GM12878 (cell line): Measurements from ENCODE around the gene PCBP4. TPM values are rescaled to one million over a fixed set of nuclear protein-coding genes. Genes with fewer than 3 reads are reported as not detected.

Source experiments
- ATAC-seq: fragments of 200-7000 bp; cut with Tn5 transposase; 3 replicates; pipeline ENCODE4 v1.9.1; 2020; ENCODE audit warnings: mild to moderate bottlenecking, moderate library complexity
- BruUV-seq: library from RNA; stranded (reverse); fragments of 400-500 nt; replicated peaks from 2 replicates; lab custom pipeline; 2021; lab: Mats Ljungman, UMichigan
- CTCF ChIA-PET: fragments of 300-600 bp; sonication (Branson Sonifier 250); formaldehyde crosslinking; extraction: SDS; loops from one replicate; lab custom pipeline; 2021; ENCODE audit warnings: inconsistent platforms; lab: Yijun Ruan, JAX
- POLR2A ChIA-PET: fragments of 350-600 bp; formaldehyde crosslinking; extraction: SDS; loops from one replicate; lab custom pipeline; 2021; ENCODE audit warnings: inconsistent platforms; lab: Charles Lee
- RAD21 ChIA-PET: fragments of 300-600 bp; sonication (Branson Sonifier 250); formaldehyde crosslinking; loops from one replicate; lab custom pipeline; 2023; ENCODE audit warnings: antibody characterized with exemption; ENCODE audit not compliant: unreplicated experiment; lab: Charles Lee
- SMC1A ChIA-PET: fragments of 300-600 bp; sonication (Branson Sonifier 250); formaldehyde crosslinking; loops from one replicate; lab custom pipeline; 2023; ENCODE audit not compliant: unreplicated experiment, uncharacterized antibody; lab: Charles Lee
- DNase-seq: peaks from one replicate; pipeline ENCODE4 v3.0.0-alpha.2; 2011; ENCODE audit warnings: low read depth, low spot score
- FAIRE-seq: peaks from 3 replicates; lab custom pipeline; 2011; peaks lifted over from hg19 to GRCh38; lab: Jason Lieb, UNC
- H2AFZ ChIP-seq: 2 replicates; pipeline ENCODE4 v1.6.0; 2011; ENCODE audit warnings: low read depth, low read length, control low read depth; ENCODE audit not compliant: control insufficient read depth
- H3K27ac ChIP-seq: 2 replicates; pipeline ENCODE4 v1.5.1; 2011; ENCODE audit warnings: control low read depth; ENCODE audit not compliant: control insufficient read depth, insufficient read depth
- H3K27me3 ChIP-seq, 2 experiments: replicated peaks in 1 of 2; 2 replicates each; pipeline versions ENCODE4 v1.6.0 to v1.6.1; 2011; ENCODE audit warnings: low read length in 1 of 2; ENCODE audit not compliant: control insufficient read depth in 2 of 2, insufficient read depth in 2 of 2
- H3K36me3 ChIP-seq, 2 experiments: 2 replicates each; pipeline ENCODE4 v1.5.1; 2011; ENCODE audit warnings: low read length in 1 of 2; ENCODE audit not compliant: control insufficient read depth in 2 of 2, insufficient read depth in 2 of 2
- H3K4me1 ChIP-seq: 2 replicates; pipeline ENCODE4 v1.6.1; 2011; ENCODE audit warnings: mild to moderate bottlenecking, low read length, moderate library complexity, mixed read lengths; ENCODE audit not compliant: control insufficient read depth, insufficient read depth
- H3K4me2 ChIP-seq: 2 replicates; pipeline ENCODE4 v1.6.0; 2011; ENCODE audit warnings: control low read depth; ENCODE audit not compliant: control insufficient read depth, insufficient read depth
- H3K4me3 ChIP-seq: fragments of 200-600 bp; sonication (generic); 2 replicates; pipeline ENCODE4 v1.5.1; 2016
- H3K79me2 ChIP-seq: 2 replicates; pipeline ENCODE4 v1.6.0; 2011; ENCODE audit warnings: low read length; ENCODE audit not compliant: control insufficient read depth, insufficient read depth
- H3K9ac ChIP-seq: 2 replicates; pipeline ENCODE4 v1.8.0; 2011; ENCODE audit warnings: low read length, control low read depth, mixed read lengths; ENCODE audit not compliant: control insufficient read depth, insufficient read depth
- H3K9me3 ChIP-seq: replicated peaks from 3 replicates; pipeline ENCODE4 v1.5.1; 2011; ENCODE audit warnings: mild to moderate bottlenecking, low read length; ENCODE audit not compliant: control insufficient read depth, insufficient read depth
- H4K20me1 ChIP-seq: 2 replicates; pipeline ENCODE4 v1.6.0; 2011; ENCODE audit not compliant: control insufficient read depth, insufficient read depth
- BACH1 ChIP-seq: fragments of 450-650 bp; IDR thresholded peaks from 2 replicates; pipeline ENCODE4 v1.6.1; 2017; ENCODE audit warnings: mild to moderate bottlenecking, borderline replicate concordance
- CBX3 ChIP-seq: fragments of 200-600 bp; sonication (generic); IDR thresholded peaks from 2 replicates; pipeline ENCODE4 v1.6.1; 2016; ENCODE audit warnings: low read depth, borderline replicate concordance
- FOS ChIP-seq: IDR thresholded peaks from 3 replicates; pipeline ENCODE4 v1.6.1; 2011; ENCODE audit warnings: borderline replicate concordance; ENCODE audit not compliant: insufficient read length; ENCODE audit errors: extremely low read depth
- HDGF ChIP-seq: fragments of 450-650 bp; IDR thresholded peaks from 2 replicates; pipeline ENCODE4 v1.6.1; 2016; ENCODE audit warnings: antibody characterized with exemption
- KDM1A ChIP-seq: fragments of 200-600 bp; sonication (generic); IDR thresholded peaks from 2 replicates; pipeline ENCODE4 v1.6.1; 2016; ENCODE audit warnings: borderline replicate concordance
- MAX ChIP-seq: IDR thresholded peaks from 2 replicates; pipeline ENCODE4 v1.6.1; 2012; ENCODE audit warnings: low read depth, low read length, improper control_type of control experiment
- PAX8 ChIP-seq: fragments of 450-650 bp; IDR thresholded peaks from 2 replicates; pipeline ENCODE4 v1.6.1; 2017; ENCODE audit warnings: mild to moderate bottlenecking, moderate library complexity
- PBX3 ChIP-seq: IDR thresholded peaks from 2 replicates; pipeline ENCODE4 v1.6.1; 2011; ENCODE audit warnings: mild to moderate bottlenecking, low read depth, low read length, moderate library complexity; ENCODE audit not compliant: insufficient replicate concordance
- RB1 ChIP-seq: fragments of 450-650 bp; formaldehyde crosslinking; IDR thresholded peaks from 2 replicates; pipeline ENCODE4 v1.6.1; 2017; ENCODE audit warnings: mild to moderate bottlenecking, borderline replicate concordance
- RELA ChIP-seq: fragments of 450-650 bp; IDR thresholded peaks from 2 replicates; pipeline ENCODE4 v1.8.0; 2014; ENCODE audit warnings: borderline replicate concordance; ENCODE audit not compliant: partially characterized antibody
- SIX5 ChIP-seq: IDR thresholded peaks from 2 replicates; pipeline ENCODE4 v1.6.1; 2011; ENCODE audit warnings: mild to moderate bottlenecking, low read depth, low read length, moderate library complexity; ENCODE audit not compliant: severe bottlenecking
- SMAD1 ChIP-seq: fragments of 450-650 bp; IDR thresholded peaks from 2 replicates; pipeline ENCODE4 v1.6.1; 2018; ENCODE audit warnings: mild to moderate bottlenecking, low read depth; ENCODE audit not compliant: partially characterized antibody
- SREBF1 ChIP-seq: IDR thresholded peaks from 2 replicates; pipeline ENCODE4 v1.6.1; 2012; ENCODE audit warnings: mild to moderate bottlenecking, low read length
- TAF1 ChIP-seq: IDR thresholded peaks from 2 replicates; pipeline ENCODE4 v1.6.1; 2011; ENCODE audit warnings: mild to moderate bottlenecking, low read depth, low read length, borderline replicate concordance
- TARDBP ChIP-seq: IDR thresholded peaks from 2 replicates; pipeline ENCODE4 v1.6.1; 2016; ENCODE audit warnings: borderline replicate concordance
- TCF3 ChIP-seq: IDR thresholded peaks from 2 replicates; pipeline ENCODE4 v1.6.1; 2012; ENCODE audit warnings: low read depth, mild to moderate bottlenecking, low read length, borderline replicate concordance; ENCODE audit not compliant: insufficient read depth
- WRNIP1 ChIP-seq: IDR thresholded peaks from 2 replicates; pipeline ENCODE4 v1.6.1; 2011; ENCODE audit warnings: low read depth, low read length, improper control_type of control experiment, borderline replicate concordance
- ZBTB33 ChIP-seq: fragments of 450-650 bp; IDR thresholded peaks from 2 replicates; pipeline ENCODE4 v1.6.1; 2017; ENCODE audit warnings: mild to moderate bottlenecking
- WGBS: methylation state at CpG from one replicate; pipeline ENCODE4 v1.1.6; 2016; ENCODE audit warnings: low lambda C conversion rate; ENCODE audit not compliant: insufficient replicate concordance, insufficient coverage; ENCODE audit errors: missing lambda C conversion rate; 5-methylcytosine and 5-hydroxymethylcytosine counted together
- in situ Hi-C: fragments of 300-500 bp; cut with MboI; formaldehyde crosslinking; loops from 9 replicates; pipeline ENCODE4 v1.14.3; 2018; ENCODE audit warnings: mixed read lengths
- intact Hi-C: fragments of 100-400 bp; cut with micrococcal nuclease; formaldehyde crosslinking; loops from one replicate; pipeline ENCODE4 v1.14.2; 2022; ENCODE audit not compliant: unreplicated experiment
- polyA plus RNA-seq, 11 experiments: library from polyadenylated mRNA; depleted of rRNA in 4 of 11; unstranded in 6 of 11; stranded (reverse) in 5 of 11; fragments of >200 nt; fragmentation: Nextera tagmentation in 4 of 11; fragmentation: Illumina TruSeq in 1 of 11; extraction: Ambion mirVana in 4 of 11; extraction: Trizol in 1 of 11; gene quantifications; 1 replicate in 1 of 11; 2 replicates in 10 of 11; pipeline versions ENCODE4 v1.2.1 to v1.2.3, GENCODE V29; 2011 to 2016; ENCODE audit warnings: inconsistent platforms in 2 of 11, missing spikeins in 2 of 11, low read depth in 1 of 11
- total RNA-seq, 4 experiments: library from RNA; depleted of rRNA in 3 of 4; stranded (reverse); fragments of >200 nt in 3 of 4; fragmentation: Illumina TruSeq in 1 of 4; extraction: Trizol in 1 of 4; gene quantifications; 2 replicates each; pipeline versions ENCODE4 v1.2.1 to v1.2.3, GENCODE V29; 2013 to 2021
- TF ChIP-seq, protein P1 (sequence below): fragments of 450-650 bp; conservative IDR thresholded peaks from 2 replicates; pipeline ENCODE4 v1.6.1; 2017; ENCODE audit warnings: mild to moderate bottlenecking, moderate library complexity

Gene PCBP4
- total and polyA plus RNA-seq, 10 of the 15 experiments (the other 5 are each of a cell fraction or from before 2014, with no cell fraction given) = 0.05 to 14.5 (median 4.2) TPM

- no peak for TF ChIP-seq PAX8
- TF ChIP-seq SMAD1 = no peak
Observed at GRCh38 chr3:51980253-51980652, 13.0 kb upstream of the PCBP4 start (continued).

- in situ Hi-C loops (no loop called here), intact Hi-C loops (no loop called here)
- ChIA-PET RAD21 (interaction anchor here (1.4 kb wide), 1 partner anchor 36 kb away, joined by 3 read pairs; the partner anchor contains the start of genes PARP3 and RRP9), SMC1A (no interaction called here), CTCF (no interaction called here), POLR2A (no interaction called here)
- no TSS peak for BruUV-seq
- H3K9me3 ChIP-seq = no peaks in the 10 kb centered on the region
- DNase-seq (no peak), ATAC-seq (no peak), FAIRE-seq (no peak)
- 84% methylated on average over 4 of the region's 4 CpGs for WGBS
- H3K36me3 ChIP-seq = no peaks in the 10 kb centered on the region
- H4K20me1 ChIP-seq = no peaks in the 10 kb centered on the region
- no peak overlapping the region for H3K4me2 ChIP-seq
- H2AFZ ChIP-seq = no peak overlapping the region
- no peak overlapping the region for H3K4me3 ChIP-seq
- no peaks in the 10 kb centered on the region for H3K27me3 ChIP-seq
- H3K9ac ChIP-seq = no peak overlapping the region
- H3K4me1 ChIP-seq = peaks cover 20% of the 10 kb centered on the region
- H3K79me2 ChIP-seq = peaks cover 8% of the 10 kb centered on the region
- H3K27ac ChIP-seq = no peak overlapping the region
- TF ChIP-seq BACH1 (no peak), HDGF (no peak), MAX (no peak), WRNIP1 (no peak), SREBF1 (no peak), FOS (no peak), CBX3 (no peak), TARDBP (no peak), SIX5 (no peak), ZBTB33 (no peak), KDM1A (no peak), TAF1 (no peak), TCF3 (no peak), RB1 (no peak), PBX3 (no peak), RELA (no peak)
- TF ChIP-seq, protein P1, sequence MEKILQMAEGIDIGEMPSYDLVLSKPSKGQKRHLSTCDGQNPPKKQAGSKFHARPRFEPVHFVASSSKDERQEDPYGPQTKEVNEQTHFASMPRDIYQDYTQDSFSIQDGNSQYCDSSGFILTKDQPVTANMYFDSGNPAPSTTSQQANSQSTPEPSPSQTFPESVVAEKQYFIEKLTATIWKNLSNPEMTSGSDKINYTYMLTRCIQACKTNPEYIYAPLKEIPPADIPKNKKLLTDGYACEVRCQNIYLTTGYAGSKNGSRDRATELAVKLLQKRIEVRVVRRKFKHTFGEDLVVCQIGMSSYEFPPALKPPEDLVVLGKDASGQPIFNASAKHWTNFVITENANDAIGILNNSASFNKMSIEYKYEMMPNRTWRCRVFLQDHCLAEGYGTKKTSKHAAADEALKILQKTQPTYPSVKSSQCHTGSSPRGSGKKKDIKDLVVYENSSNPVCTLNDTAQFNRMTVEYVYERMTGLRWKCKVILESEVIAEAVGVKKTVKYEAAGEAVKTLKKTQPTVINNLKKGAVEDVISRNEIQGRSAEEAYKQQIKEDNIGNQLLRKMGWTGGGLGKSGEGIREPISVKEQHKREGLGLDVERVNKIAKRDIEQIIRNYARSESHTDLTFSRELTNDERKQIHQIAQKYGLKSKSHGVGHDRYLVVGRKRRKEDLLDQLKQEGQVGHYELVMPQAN = no peak
Observed at GRCh38 chr3:51978143-51978502, 10.9 kb upstream of the PCBP4 start.
